Glomerular endothelial cell (primary cell): ENCODE results near the gene POLH. TPM values are rescaled to one million over a fixed set of nuclear protein-coding genes. Genes with fewer than 3 reads are reported as not detected.
"Not testable (repeated sequence)": the region's sequence is repeated elsewhere in the genome, so short reads cannot be mapped to it uniquely, and the experiment has no call there.

Source experiments
- DNase-seq: peaks from one replicate; pipeline ENCODE4 v3.0.0-alpha.2; 2011; ENCODE audit warnings: low read depth, low spot score; ENCODE audit errors: extremely low read depth
- total RNA-seq: library from RNA; depleted of rRNA; stranded (reverse); fragments of >200 nt; gene quantifications from 2 replicates; pipeline ENCODE4 v1.2.3, GENCODE V29; 2015

The POLH gene
- total RNA-seq = 26.4 and 27.6 TPM in 2 replicates

GRCh38 chr6:43575772-43576551 is at the start of gene POLH, which contains the start of gene XPO5:
Gene POLH, plus strand, starts transcription at chr6:43576185. Its CDS starts 6,135 bp downstream, at chr6:43582320.
Gene XPO5, minus strand, starts transcription at chr6:43576038. Its CDS starts 174 bp downstream, at chr6:43575864.
- DNase-seq = no peak

DNA sequence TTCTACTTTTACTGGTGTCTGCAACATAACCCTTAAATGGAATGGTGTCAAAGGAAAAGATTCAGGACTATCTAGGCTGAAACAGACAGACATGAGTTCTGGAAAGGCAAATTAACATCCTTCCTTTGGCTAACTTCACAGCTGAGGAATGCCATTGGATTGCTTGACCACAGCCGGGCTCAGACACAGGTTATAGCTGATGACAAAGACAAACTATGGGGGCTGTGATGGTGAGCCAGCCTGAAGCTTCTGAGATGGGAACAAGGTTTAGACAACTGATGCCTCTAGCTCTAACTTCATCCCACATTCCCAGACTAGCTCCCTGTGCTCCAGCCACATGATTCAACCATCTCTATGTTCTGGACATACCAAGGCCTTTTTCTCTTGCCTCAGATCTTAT is 43.8 kb upstream of the POLH start:
- no peak for DNase-seq

- DNase-seq = not testable (repeated sequence)
These were observed 37.0 kb upstream of the POLH start for GRCh38 chr6:43538986-43539385.

GRCh38 chr6:43539409-43539808 is 36.6 kb upstream of the POLH start:
- not testable (repeated sequence) for DNase-seq

- DNase-seq = no peak
These were observed 35.5 kb upstream of the POLH start for GRCh38 chr6:43540507-43540906.

DNA sequence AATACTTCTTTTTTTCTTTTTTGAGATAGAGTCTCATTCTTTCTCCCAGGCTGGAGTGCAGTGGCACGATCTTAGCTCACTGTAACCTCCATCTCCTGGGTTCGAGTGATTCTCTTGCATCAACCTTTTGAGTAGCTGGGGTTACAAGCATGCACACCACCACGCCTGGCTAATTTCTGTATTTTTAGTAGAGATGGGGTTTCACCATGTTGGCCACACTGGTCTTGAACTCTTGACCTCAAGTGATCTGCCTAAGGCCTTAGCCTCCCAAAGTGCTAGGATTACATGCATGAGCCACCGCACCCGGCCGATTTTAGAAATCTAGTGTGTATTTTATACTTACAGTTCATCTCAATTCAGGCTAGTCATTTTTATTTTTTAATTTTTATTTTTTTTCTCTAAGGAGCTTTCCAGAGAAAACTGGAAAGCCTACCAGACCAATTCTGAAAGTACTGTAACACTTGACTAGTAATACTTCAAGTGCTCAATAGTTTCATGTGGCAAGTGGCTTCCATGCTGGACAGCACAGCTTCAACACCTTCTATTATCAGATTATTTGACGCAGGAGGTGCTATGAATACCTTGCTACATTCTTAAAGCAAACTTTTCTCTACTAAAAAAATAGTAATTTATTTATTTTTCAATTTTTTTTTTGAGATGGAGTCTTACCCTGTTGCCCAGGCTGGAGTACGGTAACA is 34.1 kb upstream of the POLH start:
- no peak for DNase-seq

DNA sequence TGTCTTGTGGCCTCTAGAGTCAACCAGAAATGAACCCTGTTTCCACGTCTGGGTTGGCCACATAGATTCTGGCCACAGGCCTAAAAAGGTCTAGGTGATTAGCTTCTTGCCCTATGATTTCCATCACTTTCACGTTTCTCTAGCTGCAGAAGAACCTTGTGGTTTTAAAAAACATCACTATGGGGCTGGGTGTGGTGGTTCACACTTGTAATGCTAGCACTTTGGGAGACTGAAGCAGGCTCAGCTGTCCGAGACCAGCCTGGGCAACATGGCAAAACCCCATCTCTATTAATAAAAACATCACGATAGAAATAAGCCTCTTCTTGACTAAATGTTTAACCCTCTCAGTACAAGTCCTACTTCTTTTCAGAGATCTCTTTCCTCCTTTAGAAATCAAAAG is 31.5 kb upstream of the POLH start:
- DNase-seq = no peak

DNA sequence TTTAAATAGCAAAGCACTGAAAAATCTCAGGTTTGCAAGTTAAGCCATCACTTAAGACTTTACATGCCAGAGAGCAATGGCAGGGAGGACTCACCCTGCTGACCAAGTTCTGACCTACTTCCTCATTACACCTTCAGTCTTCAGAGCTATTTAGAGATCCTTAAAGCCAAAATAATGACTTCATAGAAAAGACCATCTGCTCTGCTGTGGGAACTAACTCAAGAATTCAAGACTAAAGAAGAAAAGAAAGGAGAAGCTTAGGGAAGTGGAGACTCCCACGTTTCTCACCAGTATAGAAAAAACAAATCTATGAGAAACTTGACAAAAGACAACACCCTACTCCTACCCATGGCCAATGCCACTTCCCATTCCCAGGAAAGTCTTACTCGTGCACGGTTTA is 28.8 kb upstream of the POLH start:
- DNase-seq = no peak

DNA sequence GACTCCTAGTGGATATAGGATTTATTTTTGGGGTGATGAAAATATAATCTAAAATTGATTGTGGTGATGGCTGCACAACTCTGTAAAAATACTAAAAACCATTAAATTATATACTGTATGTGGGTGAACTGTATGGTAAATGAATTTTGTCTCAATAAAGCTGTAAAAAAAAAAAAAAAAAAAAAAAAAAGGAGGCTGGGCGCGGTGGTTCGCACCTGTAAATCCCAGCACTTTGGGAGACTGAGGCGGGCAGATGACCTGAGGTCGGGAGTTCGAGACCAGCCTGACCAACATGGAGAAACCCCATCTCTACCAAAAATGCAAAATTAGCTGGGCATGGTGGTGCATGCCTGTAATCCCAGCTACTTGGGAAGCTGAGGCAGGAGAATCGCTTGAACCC is 18.4 kb upstream of the POLH start:
- not testable (repeated sequence) for DNase-seq

DNA sequence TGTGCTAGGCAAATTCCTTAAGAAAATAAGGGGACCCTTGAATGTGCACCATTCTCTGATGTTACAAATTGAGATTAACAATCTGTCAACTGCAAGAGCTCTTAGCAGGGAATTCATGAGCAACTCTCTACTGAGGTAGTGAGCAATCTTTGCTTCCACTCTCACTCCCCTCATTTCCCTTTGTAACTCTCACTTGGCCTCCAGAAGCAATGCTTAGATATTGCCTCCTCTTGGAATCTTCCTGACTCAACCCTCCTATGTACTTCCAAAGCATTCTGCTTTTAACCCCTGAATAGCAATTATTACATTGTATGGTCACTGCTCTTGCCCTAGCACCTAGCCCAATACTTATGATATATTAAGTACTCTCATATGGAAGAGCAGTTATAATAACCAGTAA is 16.7 kb upstream of the POLH start:
- no peak for DNase-seq

- no peak for DNase-seq
These were observed 5.0 kb upstream of the POLH start for GRCh38 chr6:43570876-43571441.

DNA sequence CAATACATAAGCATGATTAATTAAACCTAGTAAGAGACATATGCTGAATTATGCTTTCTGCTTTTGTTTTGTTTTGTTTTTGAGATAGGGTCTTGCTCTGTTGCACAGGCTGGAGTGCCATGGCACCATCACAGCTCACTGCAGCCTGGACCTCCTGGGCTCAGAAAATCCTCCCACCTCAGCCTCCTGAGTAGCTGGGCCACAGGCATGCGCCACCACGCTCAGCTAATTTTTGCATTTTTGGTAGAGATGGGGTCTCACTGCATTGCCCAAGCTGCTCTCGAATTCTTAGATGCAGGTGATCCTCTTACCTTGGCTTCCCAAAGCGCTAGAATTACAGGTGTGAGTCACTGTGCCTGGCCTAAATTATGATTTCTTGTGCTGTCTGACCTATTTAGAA is 4.0 kb upstream of the POLH start:
- DNase-seq = no peak

- DNase-seq = no peak
These were observed 747 bp upstream of the POLH start for GRCh38 chr6:43575105-43575771.

- DNase-seq = no peak
These were observed 2.8 kb downstream of the POLH start for GRCh38 chr6:43578748-43579147.

GRCh38 chr6:43579171-43579570 is 3.2 kb downstream of the POLH start:
- no peak for DNase-seq

- no peak for DNase-seq
These were observed 6.9 kb downstream of the POLH start for GRCh38 chr6:43582911-43583310.

- DNase-seq = no peak
These were observed 9.0 kb downstream of the POLH start for GRCh38 chr6:43584892-43585570.

DNA sequence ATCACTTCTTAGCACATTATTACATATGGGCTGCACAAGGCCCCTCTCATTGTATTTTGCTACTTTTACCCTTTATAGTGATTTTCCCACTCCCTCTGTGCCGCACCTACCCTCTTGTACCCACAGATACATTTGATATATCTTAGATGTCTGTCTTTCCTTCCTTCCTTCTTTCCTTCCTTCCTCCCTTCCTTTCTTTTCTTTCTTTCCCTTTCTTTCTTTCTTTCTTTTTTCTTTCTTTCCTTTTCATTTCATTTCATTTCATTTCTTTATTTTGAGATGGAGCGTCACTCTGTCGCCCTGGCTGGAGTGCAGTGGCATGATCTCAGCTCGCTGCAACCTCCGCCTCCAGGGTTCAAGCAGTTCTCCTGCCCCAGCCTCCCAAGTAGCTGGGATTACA is 12.2 kb downstream of the POLH start:
- DNase-seq = no peak

DNA sequence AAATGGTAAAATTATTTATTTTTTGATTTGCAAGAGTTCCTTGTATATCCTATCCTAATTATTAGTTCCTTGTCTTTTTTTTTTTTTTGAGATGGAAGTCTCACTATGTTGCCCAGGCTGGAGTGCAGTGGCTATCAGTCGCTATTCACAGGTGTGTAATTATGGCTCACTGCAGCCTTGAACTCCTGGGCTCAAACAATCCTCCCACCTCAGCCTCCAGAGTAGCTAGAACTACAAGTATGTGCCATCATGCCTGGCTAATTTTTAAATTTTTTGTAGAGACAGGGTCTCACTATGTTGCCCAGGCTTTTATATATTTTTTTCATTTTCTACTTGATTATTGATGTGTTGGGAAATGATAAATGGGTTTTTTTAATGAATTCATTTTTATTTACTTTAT is 13.6 kb downstream of the POLH start:
- not testable (repeated sequence) for DNase-seq

DNA sequence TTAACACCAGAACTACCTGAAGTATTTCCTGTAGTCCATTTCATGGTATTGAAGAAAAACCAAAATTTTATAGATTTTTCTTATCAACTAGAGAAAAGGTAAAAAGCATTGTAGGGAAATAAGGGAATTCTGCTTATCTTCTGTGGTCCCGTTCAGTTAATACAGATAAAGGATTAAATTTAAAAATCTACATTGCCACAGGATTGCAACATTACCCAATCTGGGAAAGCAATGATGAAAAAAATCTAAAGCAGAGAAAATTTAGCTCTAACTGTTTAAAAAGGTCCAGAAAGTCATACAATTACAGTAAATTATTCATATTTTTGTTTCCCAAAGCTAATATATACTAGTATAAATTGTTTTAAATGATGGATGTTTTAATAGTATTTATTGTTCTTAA is 18.0 kb downstream of the POLH start:
- no peak for DNase-seq

DNA sequence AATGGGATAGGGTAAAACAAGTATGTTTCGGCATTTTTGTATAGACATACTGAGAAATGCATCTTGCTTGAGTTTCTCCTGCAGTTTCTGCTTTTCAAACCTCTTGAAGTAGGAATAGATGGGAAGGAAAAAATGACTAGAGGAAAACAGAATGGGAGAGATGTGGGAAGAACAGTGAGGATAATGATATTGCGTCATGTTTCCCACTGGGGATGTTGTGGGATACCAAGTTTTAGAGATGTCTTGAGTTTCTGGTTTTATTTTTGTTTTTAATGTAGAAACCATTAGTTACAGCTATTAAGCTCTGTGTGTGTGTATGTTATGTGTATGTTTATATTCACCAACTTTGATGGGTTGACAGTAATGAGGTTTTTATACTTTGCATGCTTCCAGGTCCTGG is 24.6 kb downstream of the POLH start:
- DNase-seq = no peak
